A673 (cell line): ENCODE measurements around the gene RHO.

Experiments used
- EZH2 ChIP-seq: fragments of 200-600 bp; sonication (generic); IDR thresholded peaks from 2 replicates; pipeline ENCODE4 v1.6.1; 2017; ENCODE audit warnings: borderline replicate concordance, low read depth, mild to moderate bottlenecking, mixed read lengths, antibody characterized with exemption, low read length; ENCODE audit not compliant: poor library complexity, severe bottlenecking
- TF ChIP-seq, protein P1 (sequence below): fragments of 300-800, 200-600 bp; sonication (generic); conservative IDR thresholded peaks from 2 replicates; pipeline ENCODE4 v1.5.1; 2017; ENCODE audit warnings: low read depth, mild to moderate bottlenecking, antibody characterized with exemption, low read length, moderate library complexity, mixed read lengths

- TF ChIP-seq, protein P1, sequence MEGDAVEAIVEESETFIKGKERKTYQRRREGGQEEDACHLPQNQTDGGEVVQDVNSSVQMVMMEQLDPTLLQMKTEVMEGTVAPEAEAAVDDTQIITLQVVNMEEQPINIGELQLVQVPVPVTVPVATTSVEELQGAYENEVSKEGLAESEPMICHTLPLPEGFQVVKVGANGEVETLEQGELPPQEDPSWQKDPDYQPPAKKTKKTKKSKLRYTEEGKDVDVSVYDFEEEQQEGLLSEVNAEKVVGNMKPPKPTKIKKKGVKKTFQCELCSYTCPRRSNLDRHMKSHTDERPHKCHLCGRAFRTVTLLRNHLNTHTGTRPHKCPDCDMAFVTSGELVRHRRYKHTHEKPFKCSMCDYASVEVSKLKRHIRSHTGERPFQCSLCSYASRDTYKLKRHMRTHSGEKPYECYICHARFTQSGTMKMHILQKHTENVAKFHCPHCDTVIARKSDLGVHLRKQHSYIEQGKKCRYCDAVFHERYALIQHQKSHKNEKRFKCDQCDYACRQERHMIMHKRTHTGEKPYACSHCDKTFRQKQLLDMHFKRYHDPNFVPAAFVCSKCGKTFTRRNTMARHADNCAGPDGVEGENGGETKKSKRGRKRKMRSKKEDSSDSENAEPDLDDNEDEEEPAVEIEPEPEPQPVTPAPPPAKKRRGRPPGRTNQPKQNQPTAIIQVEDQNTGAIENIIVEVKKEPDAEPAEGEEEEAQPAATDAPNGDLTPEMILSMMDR, result no peak
- TF ChIP-seq EZH2, result no peak
These were observed 41.1 kb upstream of the RHO start for GRCh38 chr3:129487183-129487867.
